Neural crest cell (in vitro differentiated cells): ENCODE measurements around the gene PHACTR1. TPM values are rescaled to one million over a fixed set of nuclear protein-coding genes. Genes with fewer than 3 reads are reported as not detected.

Source experiments
- DNase-seq: peaks from one replicate; pipeline ENCODE4 v3.0.0; 2021; ENCODE audit warnings: low read depth, mixed read lengths, low spot score
- H3K27ac Mint-ChIP-seq: one replicate; pipeline ENCODE4 v1.8.0; 2021; ENCODE audit warnings: mild to moderate bottlenecking, mixed read lengths; ENCODE audit not compliant: unreplicated experiment
- H3K27me3 Mint-ChIP-seq: 2 replicates; pipeline ENCODE4 v1.8.0; 2021; ENCODE audit warnings: low read depth, mild to moderate bottlenecking, mixed read lengths
- H3K36me3 Mint-ChIP-seq: 2 replicates; pipeline ENCODE4 v1.8.0; 2021; ENCODE audit warnings: low read depth, mild to moderate bottlenecking, mixed read lengths
- H3K4me1 Mint-ChIP-seq: 2 replicates; pipeline ENCODE4 v1.8.0; 2021; ENCODE audit warnings: mixed read lengths
- H3K4me3 Mint-ChIP-seq: one replicate; pipeline ENCODE4 v1.8.0; 2021; ENCODE audit warnings: mild to moderate bottlenecking, mixed read lengths
- H3K9me3 Mint-ChIP-seq: 2 replicates; pipeline ENCODE4 v1.8.0; 2021; ENCODE audit warnings: mixed read lengths
- CTCF ChIP-seq: fragments of 200-600 bp; sonication (generic); conservative IDR thresholded peaks from 2 replicates; pipeline ENCODE4 v1.5.0; 2021; ENCODE audit warnings: antibody characterized with exemption, mild to moderate bottlenecking
- total RNA-seq: library from RNA; stranded (reverse); gene quantifications from 2 replicates; pipeline ENCODE4 v1.2.1, GENCODE V29; 2021

PHACTR1 gene
- total RNA-seq, 1 donor from 2014 or later = 10.4 TPM

- TF ChIP-seq CTCF = no peak
- Mint-ChIP-seq H3K4me1 (no peaks in the 10 kb centered on the region), H3K9me3 (no peaks in the 10 kb centered on the region), H3K27ac (no peak overlapping the region), H3K36me3 (no peaks in the 10 kb centered on the region), H3K4me3 (no peak overlapping the region), H3K27me3 (peaks cover 20% of the 10 kb centered on the region)
- no peak for DNase-seq
Observed at GRCh38 chr6:12698298-12698697, 18.3 kb upstream of the PHACTR1 start.

DNA sequence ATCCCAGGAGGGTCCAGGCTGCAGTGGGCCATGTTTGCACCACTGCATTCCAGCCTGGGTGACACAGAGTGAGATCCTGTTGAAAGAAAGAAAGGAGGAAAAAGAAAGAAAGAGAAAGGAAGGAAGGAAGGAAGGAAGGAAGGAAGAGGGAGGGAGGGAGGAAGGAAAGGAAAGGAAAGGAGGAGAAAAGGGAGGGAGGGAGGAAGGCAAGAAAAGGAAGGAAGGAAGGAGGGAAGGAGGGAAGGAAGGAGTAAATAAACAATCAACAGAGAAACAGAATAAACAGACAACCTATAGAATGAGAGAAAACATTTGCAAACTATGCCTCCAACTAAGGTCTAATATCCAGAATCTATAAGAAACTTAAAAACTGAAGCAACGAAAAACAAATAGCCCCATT is 11.6 kb upstream of the PHACTR1 start:
- H3K36me3 Mint-ChIP-seq = no peaks in the 10 kb centered on the region
- H3K27ac Mint-ChIP-seq = no peak overlapping the region
- peaks cover 7% of the 10 kb centered on the region for H3K4me1 Mint-ChIP-seq
- TF ChIP-seq CTCF = no peak
- DNase-seq = no peak
- peaks cover 38% of the 10 kb centered on the region for H3K27me3 Mint-ChIP-seq
- H3K9me3 Mint-ChIP-seq = no peaks in the 10 kb centered on the region
- H3K4me3 Mint-ChIP-seq = no peak overlapping the region

DNA sequence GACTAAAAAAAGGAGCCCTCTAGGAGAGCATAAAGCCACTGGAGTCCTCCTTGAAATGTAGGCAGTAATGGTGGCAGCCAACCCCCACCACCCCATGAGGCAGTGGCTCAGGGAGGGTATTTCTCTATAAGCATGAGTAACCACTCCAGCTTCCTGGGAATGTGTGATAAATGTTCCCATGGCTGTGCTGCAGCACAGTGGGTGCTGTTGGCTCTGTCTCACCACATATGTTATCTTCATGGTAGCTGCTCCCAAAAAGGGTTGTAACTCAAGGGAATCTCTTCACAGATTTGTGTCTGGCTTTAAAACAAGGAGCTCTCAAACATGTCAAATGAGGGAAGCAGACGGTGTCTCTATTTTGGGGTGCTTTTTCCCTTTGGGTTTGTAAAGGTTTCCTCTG is 7.5 kb upstream of the PHACTR1 start:
- DNase-seq = no peak
- H3K9me3 Mint-ChIP-seq = no peaks in the 10 kb centered on the region
- H3K27me3 Mint-ChIP-seq = peaks cover 43% of the 10 kb centered on the region
- H3K27ac Mint-ChIP-seq = no peak overlapping the region
- no peak overlapping the region for H3K4me3 Mint-ChIP-seq
- H3K4me1 Mint-ChIP-seq = peaks cover 12% of the 10 kb centered on the region
- no peaks in the 10 kb centered on the region for H3K36me3 Mint-ChIP-seq
- TF ChIP-seq CTCF = no peak

DNA sequence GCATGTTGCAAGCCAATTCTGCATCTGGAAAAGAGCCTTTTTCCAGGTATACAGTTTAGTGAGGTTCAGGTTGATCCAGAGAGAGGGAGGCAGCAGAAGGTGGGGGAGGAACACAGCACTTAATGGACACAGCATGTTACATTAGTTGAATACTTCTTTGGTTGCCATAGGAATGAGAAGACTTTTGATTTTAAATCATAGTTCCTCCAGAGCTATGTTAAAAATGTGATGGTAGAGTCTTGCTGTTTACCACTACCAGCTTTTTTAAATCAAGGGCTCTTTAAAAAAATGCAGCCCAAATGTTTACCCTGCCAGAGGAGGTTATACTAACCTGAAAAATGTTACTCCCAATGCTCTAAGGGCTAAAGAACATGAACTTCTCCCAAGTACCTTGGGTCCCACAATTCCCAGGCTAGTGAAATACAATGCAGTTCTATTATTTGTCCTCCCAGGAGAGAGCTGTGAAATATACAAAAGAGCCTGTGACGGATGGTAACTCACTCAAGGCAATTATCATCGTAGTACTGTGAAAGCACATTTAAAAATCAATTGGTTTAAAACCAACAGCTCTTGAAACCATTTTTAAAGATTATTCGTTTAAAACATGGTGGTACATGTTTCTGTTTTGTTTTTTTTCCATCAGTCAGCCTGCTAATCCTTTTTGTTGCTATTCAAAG is 6.9 kb upstream of the PHACTR1 start:
- H3K36me3 Mint-ChIP-seq = no peaks in the 10 kb centered on the region

GRCh38 chr6:12710921-12711320 is 5.6 kb upstream of the PHACTR1 start:
- Mint-ChIP-seq H3K4me3 (no peak overlapping the region), H3K36me3 (no peaks in the 10 kb centered on the region), H3K4me1 (peaks cover 12% of the 10 kb centered on the region), H3K27me3 (peaks cover 37% of the 10 kb centered on the region), H3K27ac (no peak overlapping the region), H3K9me3 (no peaks in the 10 kb centered on the region)
- no peak for DNase-seq
- no peak for TF ChIP-seq CTCF

More for the DNA sequence above, 6.9 kb upstream of the PHACTR1 start:
- Mint-ChIP-seq H3K27me3 (peaks cover 40% of the 10 kb centered on the region), H3K4me3 (no peak overlapping the region), H3K4me1 (peaks cover 12% of the 10 kb centered on the region), H3K9me3 (no peaks in the 10 kb centered on the region), H3K27ac (no peak overlapping the region)
- no peak for TF ChIP-seq CTCF
- DNase-seq = no peak
